Measurements from ENCODE around the gene SLC6A13. TPM values are rescaled to one million over a fixed set of nuclear protein-coding genes. Genes with fewer than 3 reads are reported as not detected.

The SLC6A13 gene
- total and polyA plus RNA-seq, 7 donors: 0.10 to 0.55 TPM; not detected in 5

DNA sequence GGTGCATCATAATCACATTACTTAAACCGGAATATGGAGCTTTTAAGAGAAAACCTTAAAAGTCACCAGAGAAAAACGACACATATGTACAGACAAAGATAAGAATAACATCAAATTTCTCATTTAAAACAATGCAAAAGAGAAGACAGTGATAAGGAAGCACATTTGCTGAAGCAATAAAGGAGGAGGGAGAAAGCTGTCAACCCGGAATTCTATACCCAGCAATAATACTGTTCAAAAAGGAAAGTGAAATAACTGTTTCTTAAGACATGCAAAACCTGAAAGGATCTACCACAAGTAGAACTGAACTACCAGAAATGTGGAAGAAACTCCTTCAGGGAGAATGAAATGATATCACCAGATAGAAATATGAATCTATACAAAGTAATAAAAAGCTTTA is 15.4 kb downstream of the SLC6A13 start:
- intact Hi-C loops (cut with DNase I): no loop called here
- H3K27ac ChIP-seq: no peak overlapping the region
- H3K4me1 ChIP-seq: no peaks in the 10 kb centered on the region
- WGBS, 2 donors: 85 to 88% methylated on average over 3 of the region's 3 CpGs
- no peak for TF ChIP-seq POLR2AphosphoS5 (IDR thresholded peaks at IDR 0.05)
- TF ChIP-seq EP300 (IDR thresholded peaks at IDR 0.05): no peak
- TF ChIP-seq, protein P1, sequence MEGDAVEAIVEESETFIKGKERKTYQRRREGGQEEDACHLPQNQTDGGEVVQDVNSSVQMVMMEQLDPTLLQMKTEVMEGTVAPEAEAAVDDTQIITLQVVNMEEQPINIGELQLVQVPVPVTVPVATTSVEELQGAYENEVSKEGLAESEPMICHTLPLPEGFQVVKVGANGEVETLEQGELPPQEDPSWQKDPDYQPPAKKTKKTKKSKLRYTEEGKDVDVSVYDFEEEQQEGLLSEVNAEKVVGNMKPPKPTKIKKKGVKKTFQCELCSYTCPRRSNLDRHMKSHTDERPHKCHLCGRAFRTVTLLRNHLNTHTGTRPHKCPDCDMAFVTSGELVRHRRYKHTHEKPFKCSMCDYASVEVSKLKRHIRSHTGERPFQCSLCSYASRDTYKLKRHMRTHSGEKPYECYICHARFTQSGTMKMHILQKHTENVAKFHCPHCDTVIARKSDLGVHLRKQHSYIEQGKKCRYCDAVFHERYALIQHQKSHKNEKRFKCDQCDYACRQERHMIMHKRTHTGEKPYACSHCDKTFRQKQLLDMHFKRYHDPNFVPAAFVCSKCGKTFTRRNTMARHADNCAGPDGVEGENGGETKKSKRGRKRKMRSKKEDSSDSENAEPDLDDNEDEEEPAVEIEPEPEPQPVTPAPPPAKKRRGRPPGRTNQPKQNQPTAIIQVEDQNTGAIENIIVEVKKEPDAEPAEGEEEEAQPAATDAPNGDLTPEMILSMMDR (IDR thresholded peaks at IDR 0.05): no peak
- DNase-seq: no peak
- peaks cover 0 to 6% (median 2%) of the 10 kb centered on the region in 4 donors for H3K9me3 ChIP-seq
- no peaks in the 10 kb centered on the region for H3K36me3 ChIP-seq
- H3K4me3 ChIP-seq: no peak overlapping the region
- no peaks in the 10 kb centered on the region for H3K27me3 ChIP-seq

DNA sequence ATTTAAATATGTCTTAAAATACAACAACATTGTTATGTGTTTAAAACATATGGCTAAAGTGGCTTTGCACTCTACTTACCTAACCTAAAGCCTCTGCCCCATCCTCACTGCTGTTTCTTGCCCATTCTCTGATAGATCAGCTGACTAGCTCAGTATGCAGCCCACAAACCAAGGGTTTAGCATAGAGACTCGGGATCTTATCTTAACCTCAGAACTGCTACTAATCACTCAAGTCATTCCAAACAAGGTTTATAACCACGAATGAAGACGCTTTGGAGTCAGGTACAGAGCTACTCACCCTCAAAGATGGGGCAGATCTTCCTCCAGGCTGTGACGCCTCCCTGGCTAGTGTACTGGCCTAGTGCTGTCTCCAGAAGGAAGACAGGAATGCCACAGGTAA is 19.3 kb downstream of the SLC6A13 start:
- Histone ChIP-seq H3K4me3 (no peak overlapping the region), H3K27me3 (no peaks in the 10 kb centered on the region), H3K4me1 (no peaks in the 10 kb centered on the region), H3K36me3 (no peaks in the 10 kb centered on the region), H3K27ac (no peak overlapping the region), H3K9me3 (peaks cover 0 to 6% (median 2%) of the 10 kb centered on the region in 4 donors)
- TF ChIP-seq EP300 (IDR thresholded peaks at IDR 0.05) (no peak), POLR2A (IDR thresholded peaks at IDR 0.05) (no peak), POLR2AphosphoS5 (IDR thresholded peaks at IDR 0.05) (no peak)
- TF ChIP-seq, protein P1 (IDR thresholded peaks at IDR 0.05): no peak
- no peak for DNase-seq
- WGBS, 2 donors: 54 to 58% methylated on average over 4 of the region's 4 CpGs
- intact Hi-C loops (cut with DNase I): no loop called here

DNA sequence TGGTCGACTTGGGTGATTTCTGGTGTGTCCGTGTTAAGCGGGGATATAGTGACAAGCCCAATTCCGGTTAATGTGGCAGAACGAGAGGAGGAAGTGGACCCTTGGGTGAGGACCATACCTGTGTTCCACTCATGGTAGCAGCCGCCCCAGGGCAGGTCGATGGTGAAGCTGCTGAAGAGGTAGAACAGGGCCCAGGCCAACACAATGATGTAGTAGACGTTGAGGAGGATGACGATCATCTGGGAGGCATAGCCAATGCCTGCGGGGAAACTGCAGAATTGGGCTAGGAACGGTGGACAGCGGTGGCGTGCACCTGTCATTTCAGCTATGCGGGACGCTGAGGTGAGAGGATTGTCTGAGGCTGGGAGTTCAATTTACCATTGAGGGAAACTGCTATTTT is 20.1 kb downstream of the SLC6A13 start:
- TF ChIP-seq EP300 (IDR thresholded peaks at IDR 0.05) (no peak), POLR2AphosphoS5 (IDR thresholded peaks at IDR 0.05) (no peak), POLR2A (IDR thresholded peaks at IDR 0.05) (no peak)
- TF ChIP-seq, protein P1 (IDR thresholded peaks at IDR 0.05): no peak
- WGBS, 2 donors: 94 to 95% methylated on average over 15 of the region's 15 CpGs
- intact Hi-C loops (cut with DNase I): no loop called here
- Histone ChIP-seq H3K36me3 (no peaks in the 10 kb centered on the region), H3K9me3 (peaks cover 0 to 3% (median 1%) of the 10 kb centered on the region in 4 donors), H3K4me1 (no peaks in the 10 kb centered on the region), H3K27ac (no peak overlapping the region), H3K27me3 (no peaks in the 10 kb centered on the region), H3K4me3 (no peak overlapping the region)
- no peak for DNase-seq

DNA sequence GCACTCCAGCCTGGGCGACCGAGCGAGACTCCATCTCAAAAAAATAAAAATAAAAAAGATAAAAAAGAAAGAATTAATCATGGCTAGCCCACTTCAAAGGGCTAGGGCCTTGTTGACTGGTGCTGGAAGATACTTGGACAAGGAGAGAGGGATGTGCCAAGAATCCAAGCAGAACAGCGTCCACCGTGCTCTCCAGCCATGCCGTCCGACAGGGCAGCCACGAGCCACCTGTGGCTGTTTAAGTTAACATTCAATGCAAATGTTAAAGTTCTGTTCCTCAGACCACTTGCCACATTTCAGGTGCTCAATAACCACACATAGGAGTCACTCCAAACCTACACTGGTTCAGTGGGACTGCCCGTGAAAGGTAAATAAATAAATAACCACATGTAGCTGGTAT is 21.4 kb downstream of the SLC6A13 start:
- H3K9me3 ChIP-seq: peaks cover 0 to 3% (median 0%) of the 10 kb centered on the region in 4 donors
- H3K27me3 ChIP-seq: no peaks in the 10 kb centered on the region
- no peak overlapping the region for H3K4me3 ChIP-seq
- H3K27ac ChIP-seq: no peak overlapping the region
- TF ChIP-seq POLR2AphosphoS5 (IDR thresholded peaks at IDR 0.05) (no peak), EP300 (IDR thresholded peaks at IDR 0.05) (no peak)
- TF ChIP-seq, protein P1 (IDR thresholded peaks at IDR 0.05): no peak
- no peak for DNase-seq
- H3K4me1 ChIP-seq: no peaks in the 10 kb centered on the region
- WGBS, 2 donors: 93 to 95% methylated on average over 9 of the region's 9 CpGs
- no peaks in the 10 kb centered on the region for H3K36me3 ChIP-seq
- intact Hi-C loops (cut with DNase I): no loop called here

DNA sequence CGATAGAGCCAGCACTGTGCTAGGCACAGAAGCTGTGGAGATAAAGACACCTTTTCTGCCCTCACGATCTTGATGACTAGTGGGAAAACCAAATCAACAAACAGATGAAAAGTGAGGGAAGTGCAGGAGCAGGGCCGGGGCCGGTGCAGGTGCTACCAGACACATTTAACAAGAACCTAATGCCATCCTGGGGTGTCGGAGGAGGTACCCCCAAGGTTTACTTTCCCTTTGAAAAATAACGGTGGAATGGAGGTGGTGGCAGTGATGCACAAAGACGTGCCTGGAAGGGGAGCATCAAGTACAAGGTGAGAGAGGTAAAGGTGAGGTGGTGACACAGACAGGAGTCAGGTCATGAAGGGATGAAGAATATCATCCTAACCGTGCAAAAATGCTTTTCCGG is 22.1 kb downstream of the SLC6A13 start:
- intact Hi-C loops (cut with DNase I): no loop called here
- DNase-seq: no peak
- WGBS, 2 donors: 90 to 92% methylated on average over 9 of the region's 9 CpGs

More for the DNA sequence above, 22.1 kb downstream of the SLC6A13 start:
- Histone ChIP-seq H3K27me3 (no peaks in the 10 kb centered on the region), H3K4me3 (no peak overlapping the region), H3K9me3 (peaks cover 0 to 3% (median 0%) of the 10 kb centered on the region in 4 donors), H3K4me1 (no peaks in the 10 kb centered on the region), H3K27ac (no peak overlapping the region), H3K36me3 (no peaks in the 10 kb centered on the region)
- TF ChIP-seq POLR2A (IDR thresholded peaks at IDR 0.05) (no peak), POLR2AphosphoS5 (IDR thresholded peaks at IDR 0.05) (no peak), EP300 (IDR thresholded peaks at IDR 0.05) (no peak)
- TF ChIP-seq, protein P1 (IDR thresholded peaks at IDR 0.05): no peak
